Parathyroid adenoma (tissue), 2 donors: ENCODE results near the gene TRAPPC1.

Experiments
- H2AFZ ChIP-seq: fragments of 300-600 bp; sonication (generic); one replicate; pipeline ENCODE4 v1.7.0; 2017; ENCODE audit warnings: antibody characterized with exemption, mild to moderate bottlenecking
- H3K27ac ChIP-seq: fragments of 300-600 bp; sonication (generic); one replicate; pipeline ENCODE4 v1.7.0; 2017
- H3K27me3 ChIP-seq: fragments of 300-600 bp; sonication (generic); one replicate; pipeline ENCODE4 v1.7.0; 2017; ENCODE audit warnings: low read length; ENCODE audit not compliant: control insufficient read depth, insufficient read depth
- H3K36me3 ChIP-seq: fragments of 300-600 bp; sonication (generic); one replicate; pipeline ENCODE4 v1.7.0; 2017; ENCODE audit warnings: low read length; ENCODE audit not compliant: control insufficient read depth, insufficient read depth
- H3K4me1 ChIP-seq: fragments of 300-600 bp; sonication (generic); one replicate; pipeline ENCODE4 v1.7.0; 2017; ENCODE audit warnings: control low read depth
- H3K4me2 ChIP-seq: fragments of 300-600 bp; sonication (generic); one replicate; pipeline ENCODE4 v1.7.0; 2017; ENCODE audit warnings: low read length
- H3K4me3 ChIP-seq: fragments of 300-600 bp; sonication (generic); one replicate; pipeline ENCODE4 v1.7.0; 2017; ENCODE audit warnings: low read depth, low read length
- H3K79me2 ChIP-seq: fragments of 300-600 bp; sonication (generic); one replicate; pipeline ENCODE4 v1.7.0; 2017; ENCODE audit warnings: control low read depth
- H3K9ac ChIP-seq: fragments of 300-600 bp; sonication (generic); one replicate; pipeline ENCODE4 v1.7.0; 2017; ENCODE audit warnings: mild to moderate bottlenecking
- H3K9me3 ChIP-seq: fragments of 300-600 bp; sonication (generic); one replicate; pipeline ENCODE4 v1.7.0; 2017; ENCODE audit warnings: low read length; ENCODE audit not compliant: control insufficient read depth
- CTCF ChIP-seq: fragments of 300-600 bp; sonication (generic); IDR thresholded peaks from one replicate; pipeline ENCODE4 v1.7.0; 2017; ENCODE audit warnings: antibody characterized with exemption, mild to moderate bottlenecking
- donor health status: primary hyperparathyroidism.

The TRAPPC1 gene

GRCh38 chr17:7931709-7932482 lies at the start of gene TRAPPC1, which contains the start of gene CNTROB:
Gene TRAPPC1, minus strand, starts transcription at chr17:7931946. Its CDS starts 117 bp downstream, at chr17:7931829.
Gene CNTROB, plus strand, starts transcription at chr17:7932206. Its CDS starts 874 bp downstream, at chr17:7933080.
- no peaks in the 10 kb centered on the region for H3K36me3 ChIP-seq
- peaks cover 5% of the 10 kb centered on the region for H3K4me1 ChIP-seq
- H3K27ac ChIP-seq, result peak within 1 kb of the TSS; percentile 60

DNA sequence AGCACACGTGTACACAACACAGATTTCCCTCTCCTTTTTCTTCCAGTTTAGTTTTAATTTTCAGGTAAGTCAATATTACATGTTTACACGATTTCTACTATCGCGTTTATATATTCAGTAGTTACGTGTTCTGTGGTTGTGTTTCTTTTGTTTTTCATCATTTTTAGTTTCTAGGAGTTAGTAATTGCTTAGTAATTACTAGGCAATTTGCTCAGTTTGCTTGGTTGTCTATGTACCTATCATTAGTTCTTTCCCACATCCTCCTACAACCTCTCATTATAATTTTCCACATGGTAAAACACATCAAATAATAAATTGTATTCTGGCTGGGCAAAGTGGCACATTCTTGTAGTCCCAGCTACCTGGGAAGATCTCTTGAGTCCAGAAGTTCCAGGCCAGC lies 46.1 kb upstream of the TRAPPC1 start:
- no peak for TF ChIP-seq CTCF
- H3K4me3 ChIP-seq, result no peak overlapping the region
- H3K27ac ChIP-seq, result no peak overlapping the region
- H3K9me3 ChIP-seq, result no peaks in the 10 kb centered on the region
- no peak overlapping the region for H2AFZ ChIP-seq
- no peaks in the 10 kb centered on the region for H3K27me3 ChIP-seq
- H3K9ac ChIP-seq, result no peak overlapping the region
- H3K4me1 ChIP-seq, result no peaks in the 10 kb centered on the region
- H3K4me2 ChIP-seq, result no peak overlapping the region
- no peaks in the 10 kb centered on the region for H3K36me3 ChIP-seq
- H3K79me2 ChIP-seq, result no peaks in the 10 kb centered on the region

More at GRCh38 chr17:7931709-7932482, at the start of gene TRAPPC1, which contains the start of gene CNTROB:
- peak within 1 kb of the TSS; percentile 99 for H3K4me2 ChIP-seq
- H3K4me3 ChIP-seq, result peak within 1 kb of the TSS; percentile 98
- H3K9me3 ChIP-seq, result no peaks in the 10 kb centered on the region
- no peak for TF ChIP-seq CTCF
- peak within 1 kb of the TSS; percentile 97 for H2AFZ ChIP-seq
- H3K79me2 ChIP-seq, result no peaks in the 10 kb centered on the region
- H3K9ac ChIP-seq, result peak within 1 kb of the TSS; percentile 58
- no peaks in the 10 kb centered on the region for H3K27me3 ChIP-seq

DNA sequence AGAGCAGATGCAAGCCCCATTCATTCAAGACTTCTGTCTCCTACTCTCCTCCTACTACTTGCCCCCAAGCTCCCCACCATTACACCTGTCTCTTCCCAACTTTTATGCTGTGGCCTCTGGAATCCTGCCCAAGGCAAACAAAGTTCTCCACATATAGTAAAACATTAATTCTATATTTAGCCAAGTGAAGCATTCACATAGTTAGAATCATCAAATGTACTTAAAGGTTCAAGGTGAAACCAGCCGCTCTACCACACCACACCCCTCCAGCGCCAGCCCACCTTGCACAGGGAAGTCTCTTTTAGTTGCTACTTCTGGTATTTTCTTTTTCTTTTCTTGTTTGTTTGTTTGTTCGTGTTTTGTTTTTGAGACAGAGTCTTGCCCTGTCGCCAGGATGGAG lies 45.3 kb upstream of the TRAPPC1 start:
- H3K9me3 ChIP-seq, result no peaks in the 10 kb centered on the region
- no peaks in the 10 kb centered on the region for H3K4me1 ChIP-seq
- H2AFZ ChIP-seq, result no peak overlapping the region
- no peaks in the 10 kb centered on the region for H3K79me2 ChIP-seq
- H3K4me3 ChIP-seq, result no peak overlapping the region
- no peak for TF ChIP-seq CTCF
- no peak overlapping the region for H3K9ac ChIP-seq
- no peaks in the 10 kb centered on the region for H3K27me3 ChIP-seq
- H3K4me2 ChIP-seq, result no peak overlapping the region
- no peaks in the 10 kb centered on the region for H3K36me3 ChIP-seq
- no peak overlapping the region for H3K27ac ChIP-seq

GRCh38 chr17:7974638-7975131 lies 42.9 kb upstream of the TRAPPC1 start:
- no peaks in the 10 kb centered on the region for H3K27me3 ChIP-seq
- no peak overlapping the region for H2AFZ ChIP-seq
- no peaks in the 10 kb centered on the region for H3K36me3 ChIP-seq
- no peak for TF ChIP-seq CTCF
- no peak overlapping the region for H3K9ac ChIP-seq
- no peak overlapping the region for H3K4me2 ChIP-seq
- H3K27ac ChIP-seq, result no peak overlapping the region
- no peaks in the 10 kb centered on the region for H3K4me1 ChIP-seq
- no peaks in the 10 kb centered on the region for H3K9me3 ChIP-seq
- no peaks in the 10 kb centered on the region for H3K79me2 ChIP-seq
- H3K4me3 ChIP-seq, result no peak overlapping the region
